GM12878 (cell line): Measurements from ENCODE around the gene PRICKLE3.

Source experiments
- CTCF ChIP-seq, 3 experiments: IDR thresholded peaks in 2 of 3; conservative IDR thresholded peaks in 1 of 3; 2 replicates each; pipeline ENCODE4 v1.5.1; 2011; ENCODE audit warnings: low read depth in 3 of 3, low read length in 3 of 3, mild to moderate bottlenecking in 3 of 3, control low read depth in 2 of 3, moderate library complexity in 2 of 3, inconsistent platforms in 1 of 3, mixed read lengths in 1 of 3; ENCODE audit not compliant: control insufficient read depth in 2 of 3, insufficient read depth in 1 of 3; ENCODE audit errors: extremely low read depth in 1 of 3
- EGR1 ChIP-seq, 2 experiments: IDR thresholded peaks; 1 replicate in 1 of 2; 2 replicates in 1 of 2; pipeline ENCODE4 v1.6.1; 2011 to 2012; ENCODE audit warnings: low read depth in 2 of 2, low read length in 2 of 2, borderline replicate concordance in 1 of 2, mild to moderate bottlenecking in 1 of 2, moderate library complexity in 1 of 2
- MTA2 ChIP-seq: fragments of 450-650 bp; IDR thresholded peaks from 2 replicates; pipeline ENCODE4 v1.6.1; 2016; ENCODE audit warnings: low read depth, mild to moderate bottlenecking, moderate library complexity
- NFYA ChIP-seq: IDR thresholded peaks from 2 replicates; pipeline ENCODE4 v1.6.1; 2011; ENCODE audit warnings: low read depth, mild to moderate bottlenecking, low read length, improper control_type of control experiment, borderline replicate concordance
- POLR2A ChIP-seq: IDR thresholded peaks from 2 replicates; pipeline ENCODE4 v1.6.1; 2011; ENCODE audit warnings: low read depth, mild to moderate bottlenecking, low read length
- SMARCA5 ChIP-seq: fragments of 450-650 bp; IDR thresholded peaks from 2 replicates; pipeline ENCODE4 v1.6.1; 2017; ENCODE audit warnings: mild to moderate bottlenecking
- YY1 ChIP-seq: IDR thresholded peaks from 2 replicates; pipeline ENCODE4 v1.6.1; 2011; ENCODE audit warnings: low read depth, mild to moderate bottlenecking, low read length
- TF ChIP-seq, protein P1 (sequence below): fragments of 450-650 bp; IDR thresholded peaks from 2 replicates; pipeline ENCODE4 v1.6.1; 2016; ENCODE audit warnings: mild to moderate bottlenecking

DNA sequence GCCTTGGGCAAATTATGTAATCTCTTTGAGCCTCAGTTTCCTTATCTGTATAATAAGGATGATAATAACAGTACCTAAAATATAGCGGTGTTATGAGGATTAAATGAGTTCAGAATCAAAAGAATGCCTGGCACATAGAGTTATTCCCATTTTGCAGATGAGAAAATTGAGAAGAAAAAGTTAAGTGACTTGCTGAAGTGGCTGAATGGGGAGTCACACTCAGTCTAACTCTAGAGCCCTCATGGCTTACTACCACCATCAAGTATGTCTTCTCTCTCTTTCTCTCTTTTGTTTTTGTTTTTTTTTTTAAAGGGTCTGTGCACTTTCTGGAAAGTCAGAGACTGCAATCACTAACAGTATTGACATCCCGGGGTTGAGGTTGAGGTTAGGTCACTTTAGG lies 46.4 kb upstream of the PRICKLE3 start:
- TF ChIP-seq POLR2A (no peak), YY1 (no peak), EGR1 (IDR thresholded peaks at IDR 0.05; ENCODE audit: borderline replicate concordance in 1 of 2, low read depth in 2 of 2, low read length in 2 of 2) (no peak), CTCF (IDR thresholded peaks at IDR 0.05 in 2 of 3, conservative IDR thresholded peaks at IDR 0.05 in 1 of 3; ENCODE audit: control insufficient read depth in 2 of 3, extremely low read depth in 1 of 3, insufficient read depth in 1 of 3, low read depth in 3 of 3, low read length in 3 of 3) (no peak), NFYA (no peak), MTA2 (no peak), SMARCA5 (no peak)
- TF ChIP-seq, protein P1, sequence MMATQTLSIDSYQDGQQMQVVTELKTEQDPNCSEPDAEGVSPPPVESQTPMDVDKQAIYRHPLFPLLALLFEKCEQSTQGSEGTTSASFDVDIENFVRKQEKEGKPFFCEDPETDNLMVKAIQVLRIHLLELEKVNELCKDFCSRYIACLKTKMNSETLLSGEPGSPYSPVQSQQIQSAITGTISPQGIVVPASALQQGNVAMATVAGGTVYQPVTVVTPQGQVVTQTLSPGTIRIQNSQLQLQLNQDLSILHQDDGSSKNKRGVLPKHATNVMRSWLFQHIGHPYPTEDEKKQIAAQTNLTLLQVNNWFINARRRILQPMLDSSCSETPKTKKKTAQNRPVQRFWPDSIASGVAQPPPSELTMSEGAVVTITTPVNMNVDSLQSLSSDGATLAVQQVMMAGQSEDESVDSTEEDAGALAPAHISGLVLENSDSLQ, result no peak
